Neuronal stem cell (in vitro differentiated cells): ENCODE results near the gene SH3PXD2A.
"Not testable (repeated sequence)": the region's sequence is repeated elsewhere in the genome, so short reads cannot be mapped to it uniquely, and the experiment has no call there.

Source experiments
- DNase-seq: peaks from one replicate; pipeline ENCODE4 v3.0.0-alpha.2; 2013; ENCODE audit warnings: low spot score
- H2AFZ ChIP-seq: one replicate; pipeline ENCODE4 v1.6.1; 2013; ENCODE audit warnings: mild to moderate bottlenecking, low read length, inconsistent platforms
- H2AK5ac ChIP-seq: 2 replicates; pipeline ENCODE4 v1.6.1; 2013; ENCODE audit warnings: low read depth, mild to moderate bottlenecking, inconsistent platforms, low read length, moderate library complexity, mixed read lengths
- H2BK120ac ChIP-seq: 2 replicates; pipeline ENCODE4 v1.6.1; 2013; ENCODE audit warnings: low read depth, mild to moderate bottlenecking, inconsistent platforms, low read length, moderate library complexity, mixed read lengths
- H2BK12ac ChIP-seq: one replicate; pipeline ENCODE4 v1.6.1; 2013; ENCODE audit warnings: low read length, inconsistent platforms
- H2BK15ac ChIP-seq: 2 replicates; pipeline ENCODE4 v1.6.1; 2013; ENCODE audit warnings: mild to moderate bottlenecking, low read length, inconsistent platforms, mixed read lengths
- H2BK5ac ChIP-seq: one replicate; pipeline ENCODE4 v1.6.1; 2013; ENCODE audit warnings: inconsistent platforms, mild to moderate bottlenecking, low read length, moderate library complexity
- H3K14ac ChIP-seq: one replicate; pipeline ENCODE4 v1.6.1; 2013; ENCODE audit warnings: low read length, inconsistent platforms
- H3K18ac ChIP-seq: 2 replicates; pipeline ENCODE4 v1.6.1; 2013; ENCODE audit warnings: low read length, inconsistent platforms
- H3K23ac ChIP-seq: 2 replicates; pipeline ENCODE4 v1.6.1; 2013; ENCODE audit warnings: low read depth, mild to moderate bottlenecking, mixed read lengths, low read length, inconsistent platforms; ENCODE audit not compliant: poor library complexity
- H3K27ac ChIP-seq: replicated peaks from 3 replicates; pipeline ENCODE4 v1.5.1; 2013; ENCODE audit warnings: low read length, inconsistent platforms
- H3K27me3 ChIP-seq, 3 experiments: 2 replicates each; pipeline ENCODE4 v1.6.1; 2013; ENCODE audit warnings: low read length in 3 of 3, mild to moderate bottlenecking in 2 of 3, inconsistent platforms in 1 of 3, low read depth in 1 of 3, mixed read lengths in 1 of 3, moderate library complexity in 1 of 3; ENCODE audit not compliant: control insufficient read depth in 3 of 3, insufficient read depth in 3 of 3
- H3K36me3 ChIP-seq, 2 donors: replicated peaks in 1 of 2; 2 replicates each; pipeline ENCODE4 v1.6.1; 2013; ENCODE audit warnings: low read length in 2 of 2; ENCODE audit not compliant: control insufficient read depth in 2 of 2, insufficient read depth in 2 of 2
- H3K4ac ChIP-seq: 2 replicates; pipeline ENCODE4 v1.6.1; 2013; ENCODE audit warnings: inconsistent platforms, mild to moderate bottlenecking, low read length, moderate library complexity
- H3K4me1 ChIP-seq, 2 donors: 1 replicate in 1 of 2; 2 replicates in 1 of 2; pipeline ENCODE4 v1.6.1; 2013; ENCODE audit warnings: low read length in 2 of 2, low read depth in 1 of 2; ENCODE audit not compliant: control insufficient read depth in 2 of 2, insufficient read depth in 1 of 2
- H3K4me2 ChIP-seq: one replicate; pipeline ENCODE4 v1.6.1; 2013; ENCODE audit warnings: mild to moderate bottlenecking, low read length, inconsistent platforms; ENCODE audit not compliant: insufficient read depth, poor library complexity, severe bottlenecking
- H3K4me3 ChIP-seq, 2 donors: 2 replicates each; pipeline ENCODE4 v1.5.1; 2013; ENCODE audit warnings: low read length in 2 of 2, mild to moderate bottlenecking in 2 of 2, inconsistent platforms in 1 of 2, moderate library complexity in 1 of 2
- H3K79me1 ChIP-seq: one replicate; pipeline ENCODE4 v1.6.1; 2013; ENCODE audit warnings: low read depth, mild to moderate bottlenecking, inconsistent platforms, low read length, moderate library complexity
- H3K9ac ChIP-seq: one replicate; pipeline ENCODE4 v1.6.1; 2013; ENCODE audit warnings: mild to moderate bottlenecking, low read depth, low read length, inconsistent platforms; ENCODE audit not compliant: poor library complexity
- H3K9me3 ChIP-seq, 2 donors: replicated peaks in 1 of 2; 2 replicates each; pipeline versions ENCODE3 to v1.6.1; 2013; ENCODE audit warnings: low read length in 2 of 2, mild to moderate bottlenecking in 2 of 2, inconsistent platforms in 1 of 2, low read depth in 1 of 2, mixed read lengths in 1 of 2, moderate library complexity in 1 of 2; ENCODE audit not compliant: control insufficient read depth in 2 of 2, insufficient read depth in 1 of 2
- H4K8ac ChIP-seq: one replicate; pipeline ENCODE4 v1.6.1; 2013; ENCODE audit warnings: low read depth, mild to moderate bottlenecking, inconsistent platforms, low read length, moderate library complexity
- H4K91ac ChIP-seq: one replicate; pipeline ENCODE4 v1.6.1; 2013; ENCODE audit warnings: low read length, low read depth, mild to moderate bottlenecking, inconsistent platforms; ENCODE audit not compliant: poor library complexity
- WGBS, 2 donors: extraction: QIAGEN DNeasy Blood & Tissue Kit; methylation state at CpG; one replicate each; pipeline ENCODE4 v1.1.7; 2013; ENCODE audit warnings: missing lambda C conversion rate in 2 of 2, mixed read lengths in 1 of 2; ENCODE audit not compliant: insufficient read length in 2 of 2, insufficient replicate concordance in 1 of 2; ENCODE audit errors: extremely low coverage in 2 of 2; 5-methylcytosine and 5-hydroxymethylcytosine counted together

Gene SH3PXD2A

GRCh38 chr10:103847346-103847745, 8.0 kb downstream of the SH3PXD2A start:
- H3K4me2 ChIP-seq = no peak overlapping the region
- no CpG with 5 or more reads among the region's 7 CpGs for WGBS, 2 donors

GRCh38 chr10:103845972-103846371, 9.4 kb downstream of the SH3PXD2A start:
- Histone ChIP-seq H3K4ac (no peak overlapping the region), H2BK15ac (no peak overlapping the region), H3K27ac (no peak overlapping the region), H3K4me3 (no peak overlapping the region), H4K8ac (no peak overlapping the region), H3K4me1 (peaks cover 4 to 6% of the 10 kb centered on the region in 2 donors), H2AFZ (no peak overlapping the region), H3K23ac (no peak overlapping the region), H3K79me1 (no peaks in the 10 kb centered on the region), H2AK5ac (no peak overlapping the region), H2BK12ac (no peak overlapping the region), H3K18ac (no peak overlapping the region), H3K9me3 (no peaks in the 10 kb centered on the region), H2BK120ac (no peak overlapping the region), H3K14ac (no peak overlapping the region), H3K4me2 (no peak overlapping the region), H3K36me3 (peaks cover 0 to 7% of the 10 kb centered on the region in 2 donors), H3K27me3 (no peaks in the 10 kb centered on the region), H3K9ac (no peak overlapping the region), H4K91ac (no peak overlapping the region), H2BK5ac (no peak overlapping the region)
- DNase-seq = no peak
- no CpG with 5 or more reads among the region's 5 CpGs for WGBS, 2 donors

More at GRCh38 chr10:103847346-103847745, 8.0 kb downstream of the SH3PXD2A start:
- no peak overlapping the region for H3K14ac ChIP-seq
- H4K8ac ChIP-seq = no peak overlapping the region
- H3K9ac ChIP-seq = no peak overlapping the region
- H4K91ac ChIP-seq = no peak overlapping the region
- no peak overlapping the region for H2BK12ac ChIP-seq
- H3K23ac ChIP-seq = no peak overlapping the region
- H3K4me1 ChIP-seq = peaks cover 0 to 4% of the 10 kb centered on the region in 2 donors
- no peak overlapping the region for H2BK15ac ChIP-seq
- no peak overlapping the region for H3K18ac ChIP-seq
- H3K4me3 ChIP-seq = no peak overlapping the region
- no peaks in the 10 kb centered on the region for H3K9me3 ChIP-seq
- no peaks in the 10 kb centered on the region for H3K27me3 ChIP-seq
- no peak overlapping the region for H2AFZ ChIP-seq
- no peak overlapping the region for H2AK5ac ChIP-seq
- H2BK120ac ChIP-seq = no peak overlapping the region
- H2BK5ac ChIP-seq = no peak overlapping the region
- no peak overlapping the region for H3K27ac ChIP-seq
- peaks cover 0 to 12% of the 10 kb centered on the region in 2 donors for H3K36me3 ChIP-seq
- H3K79me1 ChIP-seq = no peaks in the 10 kb centered on the region
- no peak for DNase-seq
- no peak overlapping the region for H3K4ac ChIP-seq

DNA sequence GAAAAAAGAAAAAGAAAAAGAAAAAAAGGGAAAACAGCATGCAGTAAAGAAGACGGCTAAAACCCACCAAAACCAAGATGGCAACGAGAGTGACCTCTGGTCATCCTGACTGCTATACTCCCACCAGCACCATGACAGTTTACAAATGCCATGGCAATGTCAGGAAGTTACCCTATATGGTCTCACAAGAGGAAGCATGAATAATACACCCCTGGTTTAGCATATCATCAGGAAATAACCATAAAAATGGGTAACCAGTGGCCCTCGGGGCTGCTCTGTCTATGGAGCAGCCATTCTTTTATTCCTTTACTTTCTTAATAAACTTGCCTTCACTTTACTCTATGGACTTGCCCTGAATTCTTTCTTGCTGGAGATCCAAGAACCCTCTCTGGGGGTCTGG, 10.0 kb downstream of the SH3PXD2A start:
- no CpG with 5 or more reads among the region's 3 CpGs for WGBS, 2 donors
- H4K91ac ChIP-seq, H3K23ac ChIP-seq, H3K18ac ChIP-seq, H3K9me3 ChIP-seq, H3K4ac ChIP-seq, H2BK15ac ChIP-seq, H3K14ac ChIP-seq, H2AFZ ChIP-seq, H2BK5ac ChIP-seq, H3K79me1 ChIP-seq, H3K9ac ChIP-seq, H3K27me3 ChIP-seq, H3K4me3 ChIP-seq, H2AK5ac ChIP-seq, H4K8ac ChIP-seq, H3K27ac ChIP-seq, H2BK12ac ChIP-seq, DNase-seq, H3K4me2 ChIP-seq, H2BK120ac ChIP-seq, H3K36me3 ChIP-seq: not testable (repeated sequence)
- H3K4me1 ChIP-seq = peaks cover 10 to 12% of the 10 kb centered on the region in 2 donors

GRCh38 chr10:103843854-103844570, 11.4 kb downstream of the SH3PXD2A start:
- H3K9me3 ChIP-seq = no peaks in the 10 kb centered on the region
- H3K4ac ChIP-seq = no peak overlapping the region
- H2AFZ ChIP-seq = no peak overlapping the region
- H3K79me1 ChIP-seq = no peaks in the 10 kb centered on the region
- H3K36me3 ChIP-seq = no peaks in the 10 kb centered on the region
- H2AK5ac ChIP-seq = no peak overlapping the region
- no peak overlapping the region for H3K18ac ChIP-seq
- H3K4me3 ChIP-seq = no peak overlapping the region
- no peak overlapping the region for H2BK5ac ChIP-seq
- H4K8ac ChIP-seq = no peak overlapping the region
- H3K23ac ChIP-seq = no peak overlapping the region
- no peak overlapping the region for H3K9ac ChIP-seq
- H3K4me2 ChIP-seq = no peak overlapping the region
- no CpG with 5 or more reads among the region's 6 CpGs for WGBS, 2 donors
- no peak overlapping the region for H3K27ac ChIP-seq
- no peak overlapping the region for H4K91ac ChIP-seq
- H2BK120ac ChIP-seq = no peak overlapping the region
- H2BK15ac ChIP-seq = no peak overlapping the region
- no peaks in the 10 kb centered on the region for H3K27me3 ChIP-seq
- H3K14ac ChIP-seq = no peak overlapping the region
- no peak overlapping the region for H2BK12ac ChIP-seq
- H3K4me1 ChIP-seq = peaks cover 17 to 19% of the 10 kb centered on the region in 2 donors
- no peak for DNase-seq
